ENCODE results near the gene SLC30A9.

The SLC30A9 gene

DNA sequence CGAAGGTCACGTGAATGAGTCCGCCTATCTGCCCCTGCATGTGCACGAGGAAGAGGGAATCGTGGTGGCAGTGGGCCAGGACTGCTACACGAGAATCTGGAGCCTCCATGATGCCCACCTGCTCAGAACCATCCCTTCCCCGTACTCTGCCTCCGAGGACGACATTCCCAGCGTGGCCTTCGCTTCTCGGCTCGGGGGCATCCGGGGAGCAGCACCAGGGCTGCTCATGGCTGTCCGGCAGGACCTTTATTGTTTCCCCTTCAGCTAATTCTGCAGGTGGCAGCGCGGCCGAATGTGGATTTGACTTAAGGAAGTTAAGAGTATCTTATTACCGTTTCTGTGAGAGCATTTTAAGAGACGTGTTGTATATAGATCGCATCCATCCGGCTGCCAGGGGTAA lies 7.6 kb upstream of the SLC30A9 start:
- no peak for TF ChIP-seq ZFX (IDR thresholded peaks at IDR 0.05)
- TF ChIP-seq, protein P1, sequence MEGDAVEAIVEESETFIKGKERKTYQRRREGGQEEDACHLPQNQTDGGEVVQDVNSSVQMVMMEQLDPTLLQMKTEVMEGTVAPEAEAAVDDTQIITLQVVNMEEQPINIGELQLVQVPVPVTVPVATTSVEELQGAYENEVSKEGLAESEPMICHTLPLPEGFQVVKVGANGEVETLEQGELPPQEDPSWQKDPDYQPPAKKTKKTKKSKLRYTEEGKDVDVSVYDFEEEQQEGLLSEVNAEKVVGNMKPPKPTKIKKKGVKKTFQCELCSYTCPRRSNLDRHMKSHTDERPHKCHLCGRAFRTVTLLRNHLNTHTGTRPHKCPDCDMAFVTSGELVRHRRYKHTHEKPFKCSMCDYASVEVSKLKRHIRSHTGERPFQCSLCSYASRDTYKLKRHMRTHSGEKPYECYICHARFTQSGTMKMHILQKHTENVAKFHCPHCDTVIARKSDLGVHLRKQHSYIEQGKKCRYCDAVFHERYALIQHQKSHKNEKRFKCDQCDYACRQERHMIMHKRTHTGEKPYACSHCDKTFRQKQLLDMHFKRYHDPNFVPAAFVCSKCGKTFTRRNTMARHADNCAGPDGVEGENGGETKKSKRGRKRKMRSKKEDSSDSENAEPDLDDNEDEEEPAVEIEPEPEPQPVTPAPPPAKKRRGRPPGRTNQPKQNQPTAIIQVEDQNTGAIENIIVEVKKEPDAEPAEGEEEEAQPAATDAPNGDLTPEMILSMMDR (conservative IDR thresholded peaks at IDR 0.05): no peak
- no peak overlapping the region for H3K27ac ChIP-seq

DNA sequence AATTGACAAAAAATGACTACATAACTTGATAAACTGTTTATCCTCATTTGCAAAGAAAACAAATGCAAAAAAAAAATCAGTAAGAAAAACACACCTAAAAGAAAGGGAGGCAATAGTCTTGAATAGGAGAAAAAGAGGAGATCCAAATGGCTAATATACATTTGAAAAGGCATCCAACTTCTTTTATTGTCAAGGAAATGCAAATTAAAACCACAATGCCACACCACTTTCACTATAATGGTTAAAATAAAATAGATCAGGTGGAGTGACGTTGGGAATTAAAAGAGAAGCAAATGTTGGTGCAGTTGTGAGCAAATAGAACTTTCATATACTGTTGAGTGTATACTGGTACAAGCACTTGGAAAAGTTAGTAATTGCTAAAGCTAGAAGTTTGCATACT lies 5.2 kb upstream of the SLC30A9 start:
- H3K27ac ChIP-seq: no peak overlapping the region

DNA sequence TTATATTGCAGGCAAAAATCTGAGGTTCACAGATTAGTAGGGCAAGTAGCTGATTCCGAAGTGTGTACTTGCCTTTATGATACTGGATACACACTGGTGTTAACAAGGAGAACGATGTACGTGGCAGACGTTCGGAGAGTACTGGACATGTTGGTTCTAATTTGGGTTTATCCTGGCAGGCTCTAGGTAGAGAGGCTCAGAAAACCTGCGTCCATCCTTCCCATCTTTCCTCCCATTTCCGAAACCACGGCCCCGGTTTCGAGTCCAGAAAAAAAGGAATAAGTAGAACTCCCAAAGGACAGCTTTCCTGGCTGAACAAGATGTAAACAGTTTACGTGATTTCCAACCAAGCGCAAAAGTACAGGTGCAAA lies 351 bp upstream of the SLC30A9 start:
- H3K27ac ChIP-seq: peak overlapping the region; percentile 82
- TF ChIP-seq, protein P1 (conservative IDR thresholded peaks at IDR 0.05): no peak
- TF ChIP-seq ZFX (IDR thresholded peaks at IDR 0.05): no peak

More for the DNA sequence above, 5.2 kb upstream of the SLC30A9 start:
- TF ChIP-seq ZFX (IDR thresholded peaks at IDR 0.05): no peak
- TF ChIP-seq, protein P1 (conservative IDR thresholded peaks at IDR 0.05): no peak

DNA sequence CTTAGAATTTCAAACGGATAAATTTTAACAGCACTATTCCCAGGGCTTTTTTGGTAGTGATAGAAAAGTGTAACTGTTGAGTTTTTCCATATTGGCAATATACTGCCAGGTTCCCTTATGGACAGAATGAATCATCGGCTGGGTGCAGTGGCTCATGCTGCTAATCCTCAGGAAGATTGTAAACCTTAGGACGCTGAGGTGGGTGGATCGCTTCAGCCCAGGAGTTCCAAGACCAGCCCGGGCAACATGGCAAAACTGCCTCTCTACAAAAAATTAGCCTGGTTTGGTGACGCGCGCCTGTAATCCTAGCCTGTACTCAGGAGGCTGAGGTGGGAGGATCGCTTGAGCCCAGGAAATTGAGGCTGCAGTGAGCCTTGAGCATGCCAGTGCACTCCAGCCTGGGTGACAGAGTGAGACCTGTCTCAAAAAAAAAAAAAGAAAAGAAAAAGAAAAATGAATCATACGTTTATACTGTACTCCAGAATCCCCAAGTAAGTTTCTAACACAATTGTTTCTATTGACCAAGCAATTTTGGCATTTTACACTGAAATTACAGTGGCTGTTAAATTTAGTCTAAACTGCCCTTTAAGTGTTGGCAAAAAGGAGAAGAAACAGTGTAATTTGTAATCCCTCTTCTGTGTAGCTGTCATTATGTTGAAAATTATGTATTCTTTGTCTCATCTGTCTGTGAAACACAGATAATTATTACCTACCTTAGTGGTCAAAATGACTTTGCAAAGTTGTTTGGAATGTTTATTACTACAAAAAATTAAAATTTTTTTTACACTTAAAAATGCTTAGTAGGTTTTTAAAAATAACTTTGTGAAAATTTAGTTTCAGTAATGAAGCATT lies 1.8 kb downstream of the SLC30A9 start:
- no peak for TF ChIP-seq ZFX (IDR thresholded peaks at IDR 0.05)
- TF ChIP-seq, protein P1 (conservative IDR thresholded peaks at IDR 0.05): no peak
- H3K27ac ChIP-seq: no peak overlapping the region

DNA sequence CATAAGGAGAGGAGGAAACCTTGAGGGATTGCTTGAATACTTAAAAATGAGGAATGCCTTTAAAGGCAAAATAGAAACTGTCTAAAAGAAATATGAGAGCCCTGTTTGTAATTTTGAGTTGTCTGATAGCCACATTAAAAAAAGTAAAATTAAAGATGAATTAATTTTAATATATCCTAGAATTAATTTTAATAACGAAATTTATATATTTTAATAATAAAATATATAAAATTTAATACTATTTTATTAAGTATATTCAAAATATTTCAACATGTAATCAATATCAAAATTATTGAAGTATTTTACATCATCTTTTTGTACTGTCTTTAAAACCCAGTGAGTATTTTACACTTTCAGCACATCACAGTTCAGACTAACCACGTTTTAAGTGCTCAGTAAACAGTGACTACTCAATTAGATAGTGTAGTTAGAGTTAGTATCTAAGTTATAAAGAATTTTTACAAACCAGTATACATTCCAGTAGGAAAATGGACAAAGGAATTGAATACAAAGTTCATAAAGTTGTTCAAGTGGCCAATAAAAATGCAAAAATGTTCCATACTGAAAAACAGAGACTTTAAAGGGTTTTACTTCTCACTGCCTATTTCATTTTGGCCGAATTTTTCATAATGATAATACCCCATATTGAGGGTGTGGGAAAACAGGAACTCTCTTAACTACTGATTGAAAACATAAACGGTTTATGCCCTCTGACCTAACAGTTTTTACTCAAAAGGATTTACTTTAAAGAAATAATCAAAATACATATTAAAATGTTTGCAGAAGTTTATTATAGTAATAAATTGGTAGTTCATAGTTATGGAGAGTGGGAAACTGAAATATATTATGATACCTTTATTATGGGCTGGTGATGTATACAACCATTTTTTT lies 2.9 kb downstream of the SLC30A9 start:
- TF ChIP-seq, protein P1 (conservative IDR thresholded peaks at IDR 0.05): no peak
- no peak for TF ChIP-seq ZFX (IDR thresholded peaks at IDR 0.05)
- no peak overlapping the region for H3K27ac ChIP-seq

DNA sequence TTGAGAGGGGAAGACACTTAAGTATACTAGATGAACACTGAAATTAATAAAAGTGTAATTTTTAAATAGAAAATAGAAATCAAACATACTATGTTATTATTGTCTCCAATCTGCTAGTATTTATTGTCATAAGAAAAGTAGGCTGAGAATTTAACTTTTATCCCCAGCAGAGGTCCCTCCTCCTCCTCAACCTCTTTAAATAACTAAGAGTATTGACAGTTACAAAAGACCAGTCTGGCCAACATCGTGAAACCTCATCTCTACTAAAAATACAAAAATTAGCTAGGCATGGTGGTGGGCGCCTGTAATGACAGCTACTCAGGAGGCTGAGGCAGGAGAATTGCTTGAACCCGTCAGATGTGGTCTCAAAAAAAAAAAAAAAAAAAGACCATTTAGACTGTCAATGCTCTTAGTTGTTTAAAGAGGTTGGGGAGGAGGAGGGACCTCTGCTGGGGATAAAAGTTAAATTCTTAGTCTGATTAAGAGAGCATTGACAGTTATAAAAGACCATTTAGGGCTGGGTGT lies 4.2 kb downstream of the SLC30A9 start:
- no peak overlapping the region for H3K27ac ChIP-seq
- no peak for TF ChIP-seq ZFX (IDR thresholded peaks at IDR 0.05)
- TF ChIP-seq, protein P1 (conservative IDR thresholded peaks at IDR 0.05): peak; percentile 23

Data from C4-2B (cell line).